Neural cell (in vitro differentiated cells): Measurements from ENCODE around the gene TRMT44.

Experiments used
- EP300 ChIP-seq: fragments of 450-650 bp; conservative IDR thresholded peaks from 2 replicates; pipeline ENCODE4 v1.6.1; 2014; ENCODE audit warnings: antibody characterized with exemption, mild to moderate bottlenecking, moderate library complexity; ENCODE audit not compliant: poor library complexity, severe bottlenecking
- MXI1 ChIP-seq: fragments of 450-650 bp; conservative IDR thresholded peaks from 2 replicates; pipeline ENCODE4 v1.6.1; 2014; ENCODE audit warnings: antibody characterized with exemption, mild to moderate bottlenecking; ENCODE audit not compliant: poor library complexity, severe bottlenecking
- POLR2AphosphoS5 ChIP-seq: IDR thresholded peaks from 2 replicates; pipeline ENCODE4 v1.6.1; 2012
- REST ChIP-seq: IDR thresholded peaks from 2 replicates; pipeline ENCODE4 v1.6.1; 2012; ENCODE audit warnings: borderline replicate concordance
- TAF1 ChIP-seq: IDR thresholded peaks from 2 replicates; pipeline ENCODE4 v1.6.1; 2012; ENCODE audit warnings: low read depth
- TF ChIP-seq, protein P1 (sequence below): fragments of 450-650 bp; IDR thresholded peaks from 2 replicates; pipeline ENCODE4 v1.5.1; 2014; ENCODE audit warnings: antibody characterized with exemption, mild to moderate bottlenecking, moderate library complexity; ENCODE audit not compliant: poor library complexity, severe bottlenecking

- TF ChIP-seq, protein P1, sequence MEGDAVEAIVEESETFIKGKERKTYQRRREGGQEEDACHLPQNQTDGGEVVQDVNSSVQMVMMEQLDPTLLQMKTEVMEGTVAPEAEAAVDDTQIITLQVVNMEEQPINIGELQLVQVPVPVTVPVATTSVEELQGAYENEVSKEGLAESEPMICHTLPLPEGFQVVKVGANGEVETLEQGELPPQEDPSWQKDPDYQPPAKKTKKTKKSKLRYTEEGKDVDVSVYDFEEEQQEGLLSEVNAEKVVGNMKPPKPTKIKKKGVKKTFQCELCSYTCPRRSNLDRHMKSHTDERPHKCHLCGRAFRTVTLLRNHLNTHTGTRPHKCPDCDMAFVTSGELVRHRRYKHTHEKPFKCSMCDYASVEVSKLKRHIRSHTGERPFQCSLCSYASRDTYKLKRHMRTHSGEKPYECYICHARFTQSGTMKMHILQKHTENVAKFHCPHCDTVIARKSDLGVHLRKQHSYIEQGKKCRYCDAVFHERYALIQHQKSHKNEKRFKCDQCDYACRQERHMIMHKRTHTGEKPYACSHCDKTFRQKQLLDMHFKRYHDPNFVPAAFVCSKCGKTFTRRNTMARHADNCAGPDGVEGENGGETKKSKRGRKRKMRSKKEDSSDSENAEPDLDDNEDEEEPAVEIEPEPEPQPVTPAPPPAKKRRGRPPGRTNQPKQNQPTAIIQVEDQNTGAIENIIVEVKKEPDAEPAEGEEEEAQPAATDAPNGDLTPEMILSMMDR: no peak
- no peak for TF ChIP-seq EP300
- TF ChIP-seq POLR2AphosphoS5: no peak
- TF ChIP-seq REST: no peak
- TF ChIP-seq TAF1: no peak
- no peak for TF ChIP-seq MXI1
Observed at GRCh38 chr4:8523766-8524165, 83.2 kb downstream of the TRMT44 start.
